Nephron (organoid): ENCODE data around the gene SNRNP48.

ENCODE experiments used
- H3K27ac Mint-ChIP-seq, 3 experiments: 2 replicates each; pipeline ENCODE4 v1.8.0; 2020; ENCODE audit warnings: mixed read lengths in 3 of 3, mild to moderate bottlenecking in 2 of 3, moderate library complexity in 1 of 3
- H3K27me3 Mint-ChIP-seq: 2 replicates; pipeline ENCODE4 v1.8.0; 2021; ENCODE audit warnings: low read depth, mild to moderate bottlenecking, moderate library complexity, mixed read lengths
- H3K36me3 Mint-ChIP-seq: 2 replicates; pipeline ENCODE4 v1.8.0; 2020; ENCODE audit warnings: low read depth, mixed read lengths
- H3K4me1 Mint-ChIP-seq: 2 replicates; pipeline ENCODE4 v1.8.0; 2020; ENCODE audit warnings: mixed read lengths
- H3K4me3 Mint-ChIP-seq, 3 experiments: 2 replicates each; pipeline ENCODE4 v1.8.0; 2020; ENCODE audit warnings: mild to moderate bottlenecking in 3 of 3, mixed read lengths in 3 of 3, moderate library complexity in 2 of 3
- H3K9me3 Mint-ChIP-seq: 2 replicates; pipeline ENCODE4 v1.8.0; 2020; ENCODE audit warnings: mixed read lengths
- TF ChIP-seq, protein P1 (sequence below), 3 experiments: fragments of 200-600 bp; sonication (generic); IDR thresholded peaks; one replicate each; pipeline ENCODE4 v1.5.0; 2021; ENCODE audit warnings: antibody characterized with exemption in 3 of 3; ENCODE audit not compliant: unreplicated experiment in 3 of 3

Gene SNRNP48

DNA sequence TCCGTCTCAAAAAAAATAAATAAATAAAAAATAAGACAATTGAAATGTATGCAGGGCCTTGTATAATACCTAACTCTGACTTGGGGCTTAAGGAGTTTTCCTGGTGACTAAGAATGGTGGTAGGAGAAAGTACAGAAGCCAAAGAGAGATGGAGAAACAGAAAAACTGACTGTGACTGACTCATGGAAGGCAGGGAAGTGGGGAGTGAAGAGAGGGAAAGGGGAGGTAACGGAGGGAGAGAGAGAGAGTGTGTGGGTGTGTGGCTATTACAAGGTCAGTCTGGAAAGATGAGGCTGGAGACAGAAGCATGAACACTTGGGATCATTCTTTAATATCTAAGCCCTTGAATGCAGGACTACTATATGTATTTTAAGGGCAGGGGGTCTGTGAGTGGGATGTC, 38.5 kb downstream of the SNRNP48 start:
- H3K4me1 Mint-ChIP-seq = no peaks in the 10 kb centered on the region
- no peaks in the 10 kb centered on the region for H3K36me3 Mint-ChIP-seq
- no peaks in the 10 kb centered on the region for H3K9me3 Mint-ChIP-seq
- no peaks in the 10 kb centered on the region for H3K27me3 Mint-ChIP-seq
- H3K4me3 Mint-ChIP-seq = no peak overlapping the region
- TF ChIP-seq, protein P1, sequence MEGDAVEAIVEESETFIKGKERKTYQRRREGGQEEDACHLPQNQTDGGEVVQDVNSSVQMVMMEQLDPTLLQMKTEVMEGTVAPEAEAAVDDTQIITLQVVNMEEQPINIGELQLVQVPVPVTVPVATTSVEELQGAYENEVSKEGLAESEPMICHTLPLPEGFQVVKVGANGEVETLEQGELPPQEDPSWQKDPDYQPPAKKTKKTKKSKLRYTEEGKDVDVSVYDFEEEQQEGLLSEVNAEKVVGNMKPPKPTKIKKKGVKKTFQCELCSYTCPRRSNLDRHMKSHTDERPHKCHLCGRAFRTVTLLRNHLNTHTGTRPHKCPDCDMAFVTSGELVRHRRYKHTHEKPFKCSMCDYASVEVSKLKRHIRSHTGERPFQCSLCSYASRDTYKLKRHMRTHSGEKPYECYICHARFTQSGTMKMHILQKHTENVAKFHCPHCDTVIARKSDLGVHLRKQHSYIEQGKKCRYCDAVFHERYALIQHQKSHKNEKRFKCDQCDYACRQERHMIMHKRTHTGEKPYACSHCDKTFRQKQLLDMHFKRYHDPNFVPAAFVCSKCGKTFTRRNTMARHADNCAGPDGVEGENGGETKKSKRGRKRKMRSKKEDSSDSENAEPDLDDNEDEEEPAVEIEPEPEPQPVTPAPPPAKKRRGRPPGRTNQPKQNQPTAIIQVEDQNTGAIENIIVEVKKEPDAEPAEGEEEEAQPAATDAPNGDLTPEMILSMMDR (IDR thresholded peaks at IDR 0.05; ENCODE audit: unreplicated experiment in 3 of 3) = no peak
- no peak overlapping the region for H3K27ac Mint-ChIP-seq

DNA sequence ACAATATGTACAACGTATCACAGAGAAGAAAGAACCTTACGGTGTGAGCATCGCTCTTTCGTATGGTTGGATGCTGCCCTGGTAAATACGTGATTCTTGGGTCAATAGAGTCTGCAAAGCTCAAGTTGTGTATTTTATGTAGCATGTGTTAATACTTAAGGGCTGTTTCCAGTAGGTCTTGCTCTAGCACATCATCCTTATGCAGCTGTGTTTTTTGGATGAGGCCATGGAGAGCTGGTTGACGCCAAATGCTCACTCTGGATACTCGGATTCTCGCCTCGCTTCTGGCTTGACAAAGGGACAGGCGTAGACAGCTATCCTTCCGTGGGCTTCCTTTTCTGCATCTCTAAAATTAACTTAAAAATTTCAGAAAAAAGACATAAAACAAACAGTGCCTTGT, 38.9 kb downstream of the SNRNP48 start:
- Mint-ChIP-seq H3K27ac (no peak overlapping the region), H3K4me1 (no peaks in the 10 kb centered on the region), H3K36me3 (no peaks in the 10 kb centered on the region), H3K27me3 (no peaks in the 10 kb centered on the region), H3K9me3 (no peaks in the 10 kb centered on the region), H3K4me3 (no peak overlapping the region)
- TF ChIP-seq, protein P1 (IDR thresholded peaks at IDR 0.05; ENCODE audit: unreplicated experiment in 3 of 3) = no peak

DNA sequence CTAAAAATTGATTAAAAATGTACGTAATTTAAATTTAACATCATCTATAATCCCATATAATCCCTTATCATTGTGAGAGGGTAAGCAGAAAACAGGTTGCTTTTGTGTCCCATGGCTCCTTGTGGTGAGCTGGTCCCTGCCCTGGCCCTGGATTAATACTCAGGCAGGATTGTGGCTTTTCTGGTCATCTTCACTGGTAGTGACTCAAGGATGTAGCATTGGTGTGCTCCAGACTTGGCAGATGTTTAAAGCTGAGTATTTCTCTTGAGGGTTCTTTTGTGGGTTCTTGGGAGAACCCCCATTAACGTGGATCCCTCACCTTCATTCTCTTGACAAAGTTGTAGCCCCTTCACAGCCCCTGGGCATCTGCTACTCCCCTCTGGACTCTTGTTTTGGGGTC, 39.3 kb downstream of the SNRNP48 start:
- H3K4me3 Mint-ChIP-seq = no peak overlapping the region
- H3K4me1 Mint-ChIP-seq = no peaks in the 10 kb centered on the region
- TF ChIP-seq, protein P1 (IDR thresholded peaks at IDR 0.05; ENCODE audit: unreplicated experiment in 3 of 3) = no peak
- H3K9me3 Mint-ChIP-seq = no peaks in the 10 kb centered on the region
- no peaks in the 10 kb centered on the region for H3K27me3 Mint-ChIP-seq
- H3K36me3 Mint-ChIP-seq = no peaks in the 10 kb centered on the region
- no peak overlapping the region for H3K27ac Mint-ChIP-seq

DNA sequence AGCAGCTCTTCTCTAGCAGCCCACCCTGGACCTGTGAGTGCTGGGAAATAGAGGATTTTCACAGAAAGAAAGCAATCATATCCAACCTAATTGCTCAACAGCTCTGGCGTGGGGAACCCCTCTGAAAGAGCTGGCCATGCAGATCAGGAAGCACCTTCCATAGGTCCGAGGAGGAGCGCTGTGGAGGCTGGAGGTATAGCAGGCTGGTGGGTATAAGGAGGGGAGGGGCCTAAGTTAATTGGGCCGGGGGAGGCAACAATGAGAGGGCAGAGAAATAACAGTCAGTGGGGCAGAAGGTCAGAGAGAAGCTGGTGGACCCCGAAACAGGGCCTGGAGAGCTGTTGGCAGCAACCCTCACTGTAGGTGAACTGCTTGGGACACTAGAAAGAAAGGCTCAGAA, 40.8 kb downstream of the SNRNP48 start:
- Mint-ChIP-seq H3K9me3 (no peaks in the 10 kb centered on the region), H3K27me3 (no peaks in the 10 kb centered on the region), H3K36me3 (no peaks in the 10 kb centered on the region), H3K4me3 (no peak overlapping the region), H3K27ac (no peak overlapping the region), H3K4me1 (no peaks in the 10 kb centered on the region)
- TF ChIP-seq, protein P1 (IDR thresholded peaks at IDR 0.05; ENCODE audit: unreplicated experiment in 3 of 3) = no peak

DNA sequence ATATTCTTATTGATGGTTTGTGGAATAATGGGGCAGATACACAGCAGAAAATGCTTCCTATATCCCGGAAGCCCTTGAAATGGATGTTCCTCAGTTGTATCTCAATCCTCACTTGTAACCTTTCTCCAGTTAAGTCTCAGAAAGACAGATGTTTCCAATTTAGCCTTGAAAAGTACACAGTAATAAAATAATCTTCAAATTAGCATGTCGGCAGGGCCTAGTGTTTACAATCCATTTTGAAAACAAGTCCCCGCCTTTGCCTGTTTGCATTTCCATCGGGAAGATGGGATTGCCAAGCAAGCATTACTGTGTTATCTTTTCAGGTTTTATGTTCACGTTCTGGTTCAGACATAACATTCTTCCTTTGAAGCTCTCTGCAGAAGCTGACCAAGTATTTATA, 41.5 kb downstream of the SNRNP48 start:
- Mint-ChIP-seq H3K9me3 (no peaks in the 10 kb centered on the region), H3K36me3 (no peaks in the 10 kb centered on the region), H3K4me3 (no peak overlapping the region), H3K4me1 (no peaks in the 10 kb centered on the region), H3K27ac (no peak overlapping the region), H3K27me3 (no peaks in the 10 kb centered on the region)
- TF ChIP-seq, protein P1 (IDR thresholded peaks at IDR 0.05; ENCODE audit: unreplicated experiment in 3 of 3) = no peak

DNA sequence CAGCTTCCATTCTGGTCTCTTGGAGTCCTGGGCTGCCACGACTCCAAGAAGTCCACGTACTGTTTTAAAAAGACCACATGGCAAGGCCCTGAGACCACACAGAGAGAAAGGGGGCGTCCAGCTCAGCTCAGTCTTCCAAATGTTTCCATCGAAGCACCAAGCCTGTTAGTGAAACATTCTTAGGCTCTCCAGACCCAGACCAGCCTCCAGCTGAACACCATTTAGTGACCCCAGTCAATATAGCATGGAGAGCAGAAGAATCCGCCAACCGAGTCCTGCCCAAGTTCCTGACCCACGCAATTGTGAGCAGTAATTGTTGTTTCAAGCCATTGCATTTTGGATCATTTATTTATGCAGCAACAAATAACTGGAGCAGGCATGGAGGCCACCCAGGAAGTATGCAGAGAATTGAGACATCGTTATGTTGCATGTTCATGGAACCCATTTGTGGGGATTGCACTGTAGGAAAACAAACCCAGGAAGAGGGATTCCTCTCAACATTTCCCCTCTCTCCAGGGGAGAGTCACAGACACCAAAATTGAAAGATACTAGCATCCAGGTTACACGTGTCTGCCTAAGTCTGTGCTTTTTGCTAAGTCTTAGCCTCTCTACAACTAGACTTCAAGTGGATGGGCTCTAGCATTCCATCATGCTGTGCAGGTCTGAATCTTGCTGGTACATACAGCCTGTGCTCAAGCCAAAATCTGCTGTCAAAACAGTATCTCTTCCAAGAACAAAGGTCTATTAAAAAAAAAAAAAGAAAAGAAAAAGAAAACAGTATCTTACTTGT, 42.7 kb downstream of the SNRNP48 start:
- TF ChIP-seq, protein P1 (IDR thresholded peaks at IDR 0.05; ENCODE audit: unreplicated experiment in 3 of 3) = no peak
- Mint-ChIP-seq H3K27me3 (no peaks in the 10 kb centered on the region), H3K9me3 (no peaks in the 10 kb centered on the region), H3K4me3 (no peak overlapping the region), H3K27ac (no peak overlapping the region), H3K36me3 (no peaks in the 10 kb centered on the region), H3K4me1 (no peaks in the 10 kb centered on the region)
